Upper lobe of left lung (tissue), 6 donors: ENCODE data around the gene PPFIA3. TPM values are rescaled to one million over a fixed set of nuclear protein-coding genes. Genes with fewer than 3 reads are reported as not detected.
A peak's percentile ranks its signal among the peaks of the same experiment; 100 is the strongest.
"Not testable (repeated sequence)": the region's sequence is repeated elsewhere in the genome, so short reads cannot be mapped to it uniquely, and the experiment has no call there.

Source experiments
- ATAC-seq, 2 donors: fragments of 200-7000 bp; cut with Tn5 transposase; one replicate each; pipeline ENCODE4 v1.9.1; 2022; ENCODE audit warnings: mild to moderate bottlenecking in 2 of 2, moderate library complexity in 2 of 2; ENCODE audit not compliant: low FRiP score in 2 of 2
- DNase-seq, 2 donors: peaks; one replicate each; pipeline ENCODE4 v3.0.0-alpha.2; 2019 to 2020
- H3K27ac ChIP-seq, 4 donors: fragments of 200-600 bp; sonication (generic); one replicate each; pipeline ENCODE4 v1.5.1; 2016 to 2019
- H3K27me3 ChIP-seq, 4 donors: fragments of 200-600 bp; sonication (generic); one replicate each; pipeline ENCODE4 v1.5.1; 2017 to 2019
- H3K36me3 ChIP-seq, 4 donors: fragments of 200-600 bp; sonication (generic); one replicate each; pipeline ENCODE4 v1.5.1; 2016 to 2019
- H3K4me1 ChIP-seq, 4 donors: fragments of 200-600 bp; sonication (generic); one replicate each; pipeline ENCODE4 v1.5.1; 2018 to 2019
- H3K4me3 ChIP-seq, 4 donors: fragments of 200-600 bp; sonication (generic); one replicate each; pipeline ENCODE4 v1.5.1; 2017 to 2019; ENCODE audit warnings: mild to moderate bottlenecking in 2 of 4, moderate library complexity in 1 of 4
- H3K9me3 ChIP-seq, 4 donors: fragments of 200-600 bp; sonication (generic); one replicate each; pipeline ENCODE4 v1.5.1; 2018 to 2019
- CTCF ChIP-seq, 6 experiments: fragments of 450-650 bp in 4 of 6; fragments of 200-600 bp in 2 of 6; sonication (generic) in 2 of 6; IDR thresholded peaks; one replicate each; pipeline ENCODE4 v1.5.1; 2016 to 2019; ENCODE audit warnings: antibody characterized with exemption in 6 of 6
- EP300 ChIP-seq, 4 donors: sonication (generic); formaldehyde crosslinking; IDR thresholded peaks; one replicate each; pipeline ENCODE4 v1.5.1; 2017; ENCODE audit warnings: antibody characterized with exemption in 4 of 4, control low read depth in 2 of 4
- POLR2A ChIP-seq, 4 donors: fragments of 450-650 bp; IDR thresholded peaks; one replicate each; pipeline ENCODE4 v1.5.1; 2016 to 2017; ENCODE audit warnings: antibody characterized with exemption in 4 of 4, mild to moderate bottlenecking in 2 of 4
- POLR2AphosphoS5 ChIP-seq, 2 donors: sonication (generic); formaldehyde crosslinking; IDR thresholded peaks; one replicate each; pipeline ENCODE4 v1.5.1; 2017; ENCODE audit warnings: antibody characterized with exemption in 2 of 2
- WGBS, 2 donors: methylation state at CpG; one replicate each; pipeline ENCODE4 v1.1.5; 2017 to 2018; 5-methylcytosine and 5-hydroxymethylcytosine counted together
- total RNA-seq, 6 donors: library from RNA; depleted of rRNA in 4 of 6; stranded (reverse); fragments of >200 nt in 4 of 6; gene quantifications; one replicate each; pipeline versions ENCODE4 v1.1.0 to v1.2.1, GENCODE V29; 2016 to 2021
- donor health status: DM: no; HTN: no; CAD: no; lungs with moderate emphysema.
- donor health status: DM: no; HTN: yes; CAD: no; lungs with severe emphysema.

Gene PPFIA3
- total RNA-seq, 6 donors from 2014 or later = 2.4 to 11.5 (median 5.9) TPM

GRCh38 chr19:49140951-49141350 is 21.6 kb downstream of the PPFIA3 start:
- ATAC-seq (no peak), DNase-seq (no peak)
- Histone ChIP-seq H3K36me3 (no peaks in the 10 kb centered on the region), H3K27ac (no peak overlapping the region), H3K27me3 (no peaks in the 10 kb centered on the region), H3K9me3 (no peaks in the 10 kb centered on the region), H3K4me3 (no peak overlapping the region), H3K4me1 (peaks cover 15 to 20% (median 17%) of the 10 kb centered on the region in 4 donors)
- 77 to 83% methylated on average over 7 of the region's 7 CpGs for WGBS, 2 donors
- TF ChIP-seq POLR2AphosphoS5 (IDR thresholded peaks at IDR 0.05) = no peak
- TF ChIP-seq EP300 (IDR thresholded peaks at IDR 0.05) = no peak
- no peak for TF ChIP-seq POLR2A (IDR thresholded peaks at IDR 0.05)
- TF ChIP-seq CTCF (IDR thresholded peaks at IDR 0.05) = no peak

GRCh38 chr19:49141352-49141751 is 22.0 kb downstream of the PPFIA3 start:
- no peaks in the 10 kb centered on the region for H3K36me3 ChIP-seq
- WGBS, 2 donors = 69% methylated on average over 6 of the region's 6 CpGs
- no peaks in the 10 kb centered on the region for H3K27me3 ChIP-seq

GRCh38 chr19:49142866-49143335 is 23.6 kb downstream of the PPFIA3 start:
- H3K4me3 ChIP-seq = peak overlapping the region; percentile 22 to 56 (median 45)
- DNase-seq = peak; percentile 89 to 92
- no peaks in the 10 kb centered on the region for H3K9me3 ChIP-seq
- peak; percentile 95 to 96 for ATAC-seq
- H3K4me1 ChIP-seq = peaks cover 18 to 25% (median 21%) of the 10 kb centered on the region in 4 donors
- no peaks in the 10 kb centered on the region for H3K36me3 ChIP-seq
- no peak for TF ChIP-seq POLR2A (IDR thresholded peaks at IDR 0.05)
- no peak for TF ChIP-seq CTCF (IDR thresholded peaks at IDR 0.05)
- TF ChIP-seq EP300 (IDR thresholded peaks at IDR 0.05) = no peak
- no peak for TF ChIP-seq POLR2AphosphoS5 (IDR thresholded peaks at IDR 0.05)
- WGBS, 2 donors = 3 to 4% methylated on average over 17 to 19 of the region's 21 CpGs
- no peaks in the 10 kb centered on the region for H3K27me3 ChIP-seq
- peak overlapping the region in 1 of 4 donors; percentile 16 for H3K27ac ChIP-seq

More at GRCh38 chr19:49141352-49141751, 22.0 kb downstream of the PPFIA3 start:
- Histone ChIP-seq H3K4me1 (peaks cover 17 to 24% (median 20%) of the 10 kb centered on the region in 4 donors), H3K9me3 (no peaks in the 10 kb centered on the region), H3K27ac (no peak overlapping the region), H3K4me3 (no peak overlapping the region)
- TF ChIP-seq CTCF (IDR thresholded peaks at IDR 0.05) (no peak), EP300 (IDR thresholded peaks at IDR 0.05) (no peak), POLR2AphosphoS5 (IDR thresholded peaks at IDR 0.05) (no peak), POLR2A (IDR thresholded peaks at IDR 0.05) (no peak)
- DNase-seq = no peak
- ATAC-seq = no peak

GRCh38 chr19:49145573-49146407 is 26.4 kb downstream of the PPFIA3 start:
- H3K4me1 ChIP-seq = peaks cover 35 to 54% (median 43%) of the 10 kb centered on the region in 4 donors
- H3K4me3 ChIP-seq = peak overlapping the region in 2 of 4 donors; percentile 6 to 28
- ATAC-seq = peak; percentile 45 to 63
- DNase-seq = peak; percentile 77 to 96
- no peak overlapping the region for H3K27ac ChIP-seq
- H3K9me3 ChIP-seq = no peaks in the 10 kb centered on the region
- 10 to 13% methylated on average over 17 to 27 of the region's 30 CpGs for WGBS, 2 donors
- no peaks in the 10 kb centered on the region for H3K36me3 ChIP-seq
- H3K27me3 ChIP-seq = no peaks in the 10 kb centered on the region
- no peak for TF ChIP-seq EP300 (IDR thresholded peaks at IDR 0.05)
- TF ChIP-seq POLR2AphosphoS5 (IDR thresholded peaks at IDR 0.05) = no peak
- no peak for TF ChIP-seq POLR2A (IDR thresholded peaks at IDR 0.05)
- peak; percentile 78 to 88 (median 84) for TF ChIP-seq CTCF (IDR thresholded peaks at IDR 0.05)

GRCh38 chr19:49146408-49146770 is 27.0 kb downstream of the PPFIA3 start:
- 56 to 63% methylated on average over 7 of the region's 7 CpGs for WGBS, 2 donors
- not testable (repeated sequence) for H3K27ac ChIP-seq, ATAC-seq, H3K9me3 ChIP-seq, H3K4me3 ChIP-seq, H3K27me3 ChIP-seq, H3K36me3 ChIP-seq, DNase-seq
- H3K4me1 ChIP-seq = peaks cover 41 to 60% (median 49%) of the 10 kb centered on the region in 4 donors
